ENCODE measurements around the gene SCD5.

DNA sequence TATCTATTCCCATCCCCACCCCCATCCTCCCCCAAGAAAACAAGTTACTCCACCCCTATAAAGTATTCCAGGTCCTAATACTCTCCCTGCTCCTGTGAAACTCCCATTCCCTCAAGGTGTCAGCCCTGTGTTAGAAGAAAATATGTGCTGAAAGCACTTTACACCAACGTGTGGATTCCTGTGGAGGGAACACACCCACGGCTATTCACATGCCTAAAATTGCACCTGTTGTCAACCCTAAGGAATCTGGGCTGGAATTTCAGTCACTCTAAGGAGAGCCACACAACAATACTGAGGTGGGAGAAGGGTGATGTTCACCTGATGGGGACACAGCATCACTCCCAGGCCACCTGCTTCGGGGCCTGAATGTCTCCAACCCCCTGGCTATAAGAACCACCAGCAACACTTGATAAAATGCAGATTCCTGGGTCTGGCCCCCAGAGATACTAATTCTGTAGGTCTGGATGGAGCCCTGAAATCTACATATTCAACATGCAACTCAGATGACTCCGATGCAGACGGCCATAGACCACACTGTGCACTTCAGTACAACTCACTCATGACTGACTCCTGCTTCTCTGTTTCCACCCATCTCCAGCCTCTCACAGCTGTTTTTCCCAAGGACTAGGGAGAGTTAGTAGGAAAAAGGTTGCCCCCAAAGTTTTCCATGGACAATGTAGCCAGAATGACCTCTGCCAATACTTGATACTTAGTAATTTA, 15.8 kb downstream of the SCD5 start:
- TF ChIP-seq, protein P1, sequence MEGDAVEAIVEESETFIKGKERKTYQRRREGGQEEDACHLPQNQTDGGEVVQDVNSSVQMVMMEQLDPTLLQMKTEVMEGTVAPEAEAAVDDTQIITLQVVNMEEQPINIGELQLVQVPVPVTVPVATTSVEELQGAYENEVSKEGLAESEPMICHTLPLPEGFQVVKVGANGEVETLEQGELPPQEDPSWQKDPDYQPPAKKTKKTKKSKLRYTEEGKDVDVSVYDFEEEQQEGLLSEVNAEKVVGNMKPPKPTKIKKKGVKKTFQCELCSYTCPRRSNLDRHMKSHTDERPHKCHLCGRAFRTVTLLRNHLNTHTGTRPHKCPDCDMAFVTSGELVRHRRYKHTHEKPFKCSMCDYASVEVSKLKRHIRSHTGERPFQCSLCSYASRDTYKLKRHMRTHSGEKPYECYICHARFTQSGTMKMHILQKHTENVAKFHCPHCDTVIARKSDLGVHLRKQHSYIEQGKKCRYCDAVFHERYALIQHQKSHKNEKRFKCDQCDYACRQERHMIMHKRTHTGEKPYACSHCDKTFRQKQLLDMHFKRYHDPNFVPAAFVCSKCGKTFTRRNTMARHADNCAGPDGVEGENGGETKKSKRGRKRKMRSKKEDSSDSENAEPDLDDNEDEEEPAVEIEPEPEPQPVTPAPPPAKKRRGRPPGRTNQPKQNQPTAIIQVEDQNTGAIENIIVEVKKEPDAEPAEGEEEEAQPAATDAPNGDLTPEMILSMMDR (IDR thresholded peaks at IDR 0.05), result no peak
- TF ChIP-seq POLR2A (IDR thresholded peaks at IDR 0.05), result no peak
